LNCaP clone FGC (cell line): ENCODE data around the gene KRTAP5-6.

ENCODE experiments used
- DNase-seq: peaks from one replicate; pipeline ENCODE4 v3.0.0-alpha.2; 2011; ENCODE audit warnings: low read depth
- H3K4me3 ChIP-seq: 2 replicates; pipeline ENCODE4 v1.5.1; 2011; ENCODE audit warnings: mild to moderate bottlenecking, low read depth, low read length, control low read depth
- CTCF ChIP-seq: IDR thresholded peaks from 2 replicates; pipeline ENCODE4 v1.5.1; 2012; ENCODE audit warnings: mild to moderate bottlenecking; ENCODE audit not compliant: control insufficient read depth, insufficient read depth; ENCODE audit errors: extremely low read depth

The KRTAP5-6 gene

DNA sequence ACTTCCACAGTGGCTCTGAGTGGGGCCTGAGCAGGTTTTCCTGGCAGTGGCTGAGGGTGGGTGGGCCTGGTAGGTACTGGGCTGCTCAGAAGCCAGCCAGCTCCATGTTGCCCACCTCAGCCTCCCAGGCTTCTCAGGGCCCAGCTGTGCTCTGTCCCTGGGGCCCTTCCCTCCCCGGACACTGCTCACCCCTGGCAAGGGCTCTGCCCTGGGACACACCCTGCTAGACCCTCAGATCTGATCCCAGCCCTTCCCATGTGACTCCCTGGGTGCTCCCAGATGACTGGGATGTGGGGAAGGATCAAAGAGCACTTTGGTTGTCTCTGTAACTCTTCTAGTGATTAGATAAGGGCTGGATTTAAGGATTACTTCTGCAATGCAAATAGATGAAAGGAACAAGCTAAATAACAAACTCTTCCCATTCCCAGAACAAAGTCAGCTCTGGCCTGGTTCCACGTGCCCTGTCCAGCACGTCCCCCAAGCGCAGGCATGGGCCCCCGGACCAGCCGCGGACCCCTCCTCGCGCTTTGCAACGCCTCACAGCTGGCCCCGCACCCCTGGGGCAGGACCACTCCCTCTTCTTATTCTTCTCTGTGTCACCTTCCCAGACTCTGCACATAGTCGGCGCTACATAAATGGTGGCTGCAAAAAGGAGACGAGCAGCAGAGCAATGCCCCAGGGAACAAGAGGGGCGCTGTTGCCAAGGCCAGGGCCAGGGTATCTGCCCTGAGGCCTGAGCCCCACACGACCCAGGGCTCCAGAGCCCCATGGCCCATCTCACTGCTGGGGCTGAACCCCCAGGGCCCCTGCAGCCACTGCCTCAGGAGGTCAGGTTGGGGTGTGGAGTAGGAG is 5.7 kb upstream of the KRTAP5-6 start:
- DNase-seq: no peak
- no peak for TF ChIP-seq CTCF
- H3K4me3 ChIP-seq: no peak overlapping the region

GRCh38 chr11:1691878-1692707 is 4.9 kb upstream of the KRTAP5-6 start:
- H3K4me3 ChIP-seq: no peak overlapping the region
- no peak for TF ChIP-seq CTCF
- DNase-seq: no peak

- H3K4me3 ChIP-seq: no peak overlapping the region
- no peak for DNase-seq
- no peak for TF ChIP-seq CTCF
These were observed 4.2 kb upstream of the KRTAP5-6 start for GRCh38 chr11:1692708-1693326.

- peak overlapping the region; percentile 44 for H3K4me3 ChIP-seq
- DNase-seq: no peak
- peak; percentile 89 for TF ChIP-seq CTCF
These were observed 3.5 kb upstream of the KRTAP5-6 start for GRCh38 chr11:1693327-1694063.

- no peak for DNase-seq
- peak; percentile 97 for TF ChIP-seq CTCF
- H3K4me3 ChIP-seq: no peak overlapping the region; the same call in 1 of the 2 replicates
These were observed 2.7 kb upstream of the KRTAP5-6 start for GRCh38 chr11:1694064-1694845.
